B cell (primary cell): Measurements from ENCODE around the gene ZNF385A. TPM values are rescaled to one million over a fixed set of nuclear protein-coding genes. Genes with fewer than 3 reads are reported as not detected.

Source experiments
- ATAC-seq: fragments of 200-7000 bp; cut with Tn5 transposase; one replicate; pipeline ENCODE4 v1.10.0; 2021; ENCODE audit warnings: low read depth, mild to moderate bottlenecking, moderate number of reproducible peaks, moderate library complexity
- CTCF ChIA-PET: fragments of 350-600 bp; sonication (Branson Sonifier 250); formaldehyde crosslinking; loops from one replicate; lab custom pipeline; 2021; ENCODE audit warnings: antibody characterized with exemption, inconsistent platforms; lab: Charles Lee
- POLR2A ChIA-PET: fragments of 350-600 bp; sonication (Branson Sonifier 250); formaldehyde crosslinking; loops from one replicate; lab custom pipeline; 2021; ENCODE audit warnings: antibody characterized with exemption; lab: Charles Lee
- DNase-seq: peaks from one replicate; pipeline ENCODE4 v3.0.0; 2013
- H2AFZ ChIP-seq: 2 replicates; pipeline ENCODE4 v1.6.1; 2012; ENCODE audit warnings: mild to moderate bottlenecking, low read depth, low read length; ENCODE audit not compliant: insufficient read depth, poor library complexity, severe bottlenecking
- H3K27ac ChIP-seq, 2 donors: 1 replicate in 1 of 2; 2 replicates in 1 of 2; pipeline ENCODE4 v1.5.1; 2012 to 2013; ENCODE audit warnings: low read length in 2 of 2, mild to moderate bottlenecking in 2 of 2, moderate library complexity in 1 of 2
- H3K27me3 ChIP-seq, 4 experiments: fragments of 200-600 bp in 1 of 4; sonication (generic) in 1 of 4; replicated peaks in 1 of 4; 1 replicate in 2 of 4; 2 replicates in 2 of 4; pipeline versions ENCODE4 v1.6.1 to v1.7.0; 2013 to 2016; ENCODE audit warnings: low read length in 3 of 4, mild to moderate bottlenecking in 2 of 4, mixed read lengths in 1 of 4, moderate library complexity in 1 of 4; ENCODE audit not compliant: insufficient read depth in 4 of 4, control insufficient read depth in 3 of 4; ENCODE audit errors: control extremely low read depth in 1 of 4
- H3K36me3 ChIP-seq, 2 experiments: replicated peaks in 1 of 2; 1 replicate in 1 of 2; 2 replicates in 1 of 2; pipeline versions ENCODE4 v1.6.1 to v1.7.1; 2013; ENCODE audit warnings: low read length in 1 of 2; ENCODE audit not compliant: insufficient read depth in 2 of 2, control insufficient read depth in 1 of 2; ENCODE audit errors: control extremely low read depth in 1 of 2, extremely low read depth in 1 of 2
- H3K4me1 ChIP-seq, 2 donors: fragments of 200-600 bp in 1 of 2; sonication (generic) in 1 of 2; 1 replicate in 1 of 2; 2 replicates in 1 of 2; pipeline versions ENCODE4 v1.5.1 to v1.6.1; 2013 to 2017; ENCODE audit warnings: low read length in 2 of 2; ENCODE audit not compliant: control insufficient read depth in 2 of 2, insufficient read depth in 2 of 2
- H3K4me2 ChIP-seq: replicated peaks from 2 replicates; pipeline ENCODE3; 2012; ENCODE audit warnings: mild to moderate bottlenecking, low read depth, low read length; ENCODE audit not compliant: poor library complexity, severe bottlenecking
- H3K4me3 ChIP-seq, 5 experiments: fragments of 200-600 bp in 1 of 5; sonication (generic) in 1 of 5; 1 replicate in 3 of 5; 2 replicates in 2 of 5; pipeline versions ENCODE4 v1.5.1 to v1.7.0; 2011 to 2016; ENCODE audit warnings: low read length in 4 of 5, mild to moderate bottlenecking in 4 of 5, low read depth in 2 of 5, control low read depth in 1 of 5, moderate library complexity in 1 of 5; ENCODE audit not compliant: insufficient read depth in 1 of 5; ENCODE audit errors: control extremely low read depth in 1 of 5, extremely low read depth in 1 of 5
- H3K79me2 ChIP-seq: fragments of 200-600 bp; sonication (generic); one replicate; pipeline ENCODE4 v1.6.0; 2016; ENCODE audit warnings: low read length; ENCODE audit not compliant: control insufficient read depth, insufficient read depth
- H3K9ac ChIP-seq: fragments of 200-600 bp; sonication (generic); 2 replicates; pipeline ENCODE4 v1.6.1; 2017; ENCODE audit warnings: mild to moderate bottlenecking, low read length, moderate library complexity
- H3K9me3 ChIP-seq, 3 donors: one replicate each; pipeline versions ENCODE4 v1.6.1 to v1.7.1; 2013; ENCODE audit warnings: low read length in 2 of 3; ENCODE audit not compliant: control insufficient read depth in 2 of 3, insufficient read depth in 1 of 3; ENCODE audit errors: control extremely low read depth in 1 of 3
- H4K20me1 ChIP-seq: 2 replicates; pipeline ENCODE4 v1.6.0; 2012; ENCODE audit warnings: mild to moderate bottlenecking, low read length; ENCODE audit not compliant: insufficient read depth, control insufficient read depth, poor library complexity, severe bottlenecking
- H3K27ac Mint-ChIP-seq: one replicate; pipeline ENCODE4 v1.8.0; 2021; ENCODE audit warnings: mixed read lengths
- H3K27me3 Mint-ChIP-seq: one replicate; pipeline ENCODE4 v1.8.0; 2021; ENCODE audit warnings: mixed read lengths
- H3K4me1 Mint-ChIP-seq: one replicate; pipeline ENCODE4 v1.8.0; 2021; ENCODE audit warnings: mixed read lengths
- H3K4me3 Mint-ChIP-seq: one replicate; pipeline ENCODE4 v1.8.0; 2021; ENCODE audit warnings: mixed read lengths
- H3K9me3 Mint-ChIP-seq: one replicate; pipeline ENCODE4 v1.8.0; 2022; ENCODE audit warnings: mixed read lengths; ENCODE audit not compliant: insufficient read depth
- EZH2 ChIP-seq: IDR thresholded peaks from 2 replicates; pipeline ENCODE4 v1.6.1; 2012; ENCODE audit warnings: borderline replicate concordance, low read depth, mild to moderate bottlenecking, moderate library complexity, low read length; ENCODE audit not compliant: insufficient read depth, poor library complexity, severe bottlenecking
- WGBS: methylation state at CpG from one replicate; pipeline ENCODE4 v1.1.5; 2013; ENCODE audit warnings: missing lambda C conversion rate; ENCODE audit not compliant: insufficient coverage; 5-methylcytosine and 5-hydroxymethylcytosine counted together
- intact Hi-C: fragments of 100-400 bp; cut with micrococcal nuclease; formaldehyde crosslinking; loops from one replicate; pipeline ENCODE4 v1.10.0; 2022
- polyA plus RNA-seq: library from polyadenylated mRNA; depleted of rRNA; stranded (reverse); fragments of >200 nt; gene quantifications from 2 replicates; pipeline ENCODE4 v1.2.3, GENCODE V29; 2012
- total RNA-seq, 2 donors: library from RNA; stranded (reverse); fragments of 120-200 nt in 1 of 2; gene quantifications; 1 replicate in 1 of 2; 2 replicates in 1 of 2; pipeline versions ENCODE4 v1.2.3 to v1.2.4, GENCODE V29; 2013 to 2022
- TF ChIP-seq, protein P1 (sequence below): fragments of 200-600 bp; IDR thresholded peaks from one replicate; pipeline ENCODE4 v1.8.0; 2022; ENCODE audit warnings: antibody characterized with exemption, mild to moderate bottlenecking

Gene ZNF385A
- total and polyA plus RNA-seq, 2 donors (not counting 1 experiment from before 2014, with no cell fraction given): 4.9 to 5.1 TPM

DNA sequence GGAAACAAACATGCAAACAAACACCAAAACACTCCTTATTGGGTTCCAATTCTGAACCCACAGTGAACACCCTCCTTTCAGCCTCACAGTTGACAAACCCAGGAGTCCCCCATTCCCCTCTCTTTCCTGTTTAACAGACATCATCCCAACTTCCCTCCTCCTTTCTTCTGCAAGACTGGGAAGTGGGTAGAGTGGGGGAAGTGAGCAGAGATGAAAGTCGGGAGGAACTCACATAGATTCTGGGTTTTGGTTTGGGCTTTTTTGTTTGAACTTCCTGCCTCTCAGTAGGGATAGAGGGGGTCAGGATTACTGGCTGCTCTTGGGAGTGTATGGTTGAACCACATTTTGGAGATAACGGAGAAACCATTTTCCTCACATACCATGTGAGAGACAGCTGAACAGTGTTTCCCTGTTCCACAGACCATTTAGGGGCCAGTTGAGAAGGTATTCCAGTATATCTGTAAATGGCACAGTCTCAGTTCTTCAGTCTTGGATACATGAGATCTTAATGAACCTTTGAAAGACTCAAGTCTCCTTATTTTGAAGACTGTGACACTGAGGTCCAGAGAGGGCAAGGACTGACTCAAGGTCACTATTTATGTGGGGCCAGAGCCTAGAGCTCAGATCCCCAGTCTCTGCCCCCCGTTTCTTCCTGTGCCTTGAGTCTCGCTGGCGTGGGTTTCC is 16.4 kb downstream of the ZNF385A start:
- DNase-seq (no peak), ATAC-seq (peak; percentile 15)
- H3K27ac Mint-ChIP-seq: no peak overlapping the region
- Histone ChIP-seq H3K9ac (peak overlapping the region; percentile 39), H3K4me3 (peak overlapping the region in 2 of 5 experiments; percentile 35 to 38), H3K27ac (no peak overlapping the region), H3K9me3 (no peaks in the 10 kb centered on the region), H3K4me1 (peaks cover 10 to 25% of the 10 kb centered on the region in 2 donors), H3K27me3 (no peaks in the 10 kb centered on the region), H3K79me2 (no peaks in the 10 kb centered on the region), H2AFZ (peak overlapping the region; percentile 78), H3K4me2 (peak overlapping the region; percentile 64), H3K36me3 (peaks cover 0 to 9% of the 10 kb centered on the region in 2 experiments), H4K20me1 (no peaks in the 10 kb centered on the region)
- H3K9me3 Mint-ChIP-seq: no peaks in the 10 kb centered on the region
- no peak for TF ChIP-seq EZH2
- TF ChIP-seq, protein P1, sequence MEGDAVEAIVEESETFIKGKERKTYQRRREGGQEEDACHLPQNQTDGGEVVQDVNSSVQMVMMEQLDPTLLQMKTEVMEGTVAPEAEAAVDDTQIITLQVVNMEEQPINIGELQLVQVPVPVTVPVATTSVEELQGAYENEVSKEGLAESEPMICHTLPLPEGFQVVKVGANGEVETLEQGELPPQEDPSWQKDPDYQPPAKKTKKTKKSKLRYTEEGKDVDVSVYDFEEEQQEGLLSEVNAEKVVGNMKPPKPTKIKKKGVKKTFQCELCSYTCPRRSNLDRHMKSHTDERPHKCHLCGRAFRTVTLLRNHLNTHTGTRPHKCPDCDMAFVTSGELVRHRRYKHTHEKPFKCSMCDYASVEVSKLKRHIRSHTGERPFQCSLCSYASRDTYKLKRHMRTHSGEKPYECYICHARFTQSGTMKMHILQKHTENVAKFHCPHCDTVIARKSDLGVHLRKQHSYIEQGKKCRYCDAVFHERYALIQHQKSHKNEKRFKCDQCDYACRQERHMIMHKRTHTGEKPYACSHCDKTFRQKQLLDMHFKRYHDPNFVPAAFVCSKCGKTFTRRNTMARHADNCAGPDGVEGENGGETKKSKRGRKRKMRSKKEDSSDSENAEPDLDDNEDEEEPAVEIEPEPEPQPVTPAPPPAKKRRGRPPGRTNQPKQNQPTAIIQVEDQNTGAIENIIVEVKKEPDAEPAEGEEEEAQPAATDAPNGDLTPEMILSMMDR: no peak
- 0% methylated on average over 3 of the region's 5 CpGs for WGBS
- ChIA-PET POLR2A (interaction anchor here (0.6 to 0.9 kb wide), 5 partner anchors 9 to 314 kb away, joined by 3 to 5 read pairs (median 4); no protein-coding TSS in a partner anchor), CTCF (interaction anchor here (0.6 to 3.1 kb wide), 24 partner anchors 9 to 178 kb away, joined by 3 to 46 read pairs (median 5); partner anchors contain the start of genes COPZ1, NFE2 and ZNF385A)
- intact Hi-C loops: loop anchor here (1.0 to 10.0 kb wide), 8 partner anchors 9 to 363 kb away; partner anchors contain the start of genes COPZ1, HOXC8 and HOXC9
- H3K27me3 Mint-ChIP-seq: no peaks in the 10 kb centered on the region
- H3K4me3 Mint-ChIP-seq: peak overlapping the region; percentile 69
- H3K4me1 Mint-ChIP-seq: peaks cover 21% of the 10 kb centered on the region

DNA sequence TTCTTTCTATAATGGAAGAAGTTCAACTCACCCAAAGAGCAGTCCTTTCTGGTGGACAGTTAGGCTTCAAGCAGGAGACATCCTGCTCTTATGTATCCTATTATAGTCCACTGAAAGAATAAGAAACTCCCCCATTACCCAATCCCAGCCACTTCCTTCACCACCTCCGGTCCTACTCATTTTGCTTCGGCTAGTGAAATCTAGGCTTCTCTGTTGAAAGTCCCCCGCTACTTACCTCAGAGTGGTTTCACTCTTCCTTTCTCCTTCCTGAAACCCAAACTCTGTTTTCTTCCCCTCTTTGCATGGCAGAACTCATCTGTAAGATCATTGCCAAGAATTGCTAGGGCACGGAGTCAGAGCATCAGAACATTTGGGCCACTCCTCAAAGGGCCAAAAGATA is 20.1 kb downstream of the ZNF385A start, which contains the start of gene GPR84:
GPR84 (minus strand) TSS at position 74 of the 400 bp plus-strand sequence. CDS start 635 bp downstream, outside the sequence.
- ATAC-seq (no peak), DNase-seq (no peak)
- Histone ChIP-seq H3K79me2 (no peaks in the 10 kb centered on the region), H3K36me3 (no peaks in the 10 kb centered on the region), H2AFZ (peak within 1 kb of the TSS; percentile 45), H3K4me3 (peak within 1 kb of the TSS in 1 of 5 experiments; percentile 27), H3K9me3 (no peaks in the 10 kb centered on the region), H3K9ac (no peak within 1 kb of the TSS), H3K27ac (no peak within 1 kb of the TSS), H3K4me1 (peaks cover 16 to 26% of the 10 kb centered on the region in 2 donors), H4K20me1 (no peaks in the 10 kb centered on the region), H3K4me2 (peak within 1 kb of the TSS; percentile 7), H3K27me3 (no peaks in the 10 kb centered on the region)
- peaks cover 26% of the 10 kb centered on the region for H3K4me1 Mint-ChIP-seq
- CTCF ChIA-PET: no interaction called here
- no peaks in the 10 kb centered on the region for H3K27me3 Mint-ChIP-seq
- TF ChIP-seq, protein P1: no peak
- intact Hi-C loops: loop anchor here (10.0 kb wide), 1 partner anchor 360 kb away; the partner anchor contains the start of genes HOXC8 and HOXC9
- no peaks in the 10 kb centered on the region for H3K9me3 Mint-ChIP-seq
- WGBS: 14% methylated on average over 4 of the region's 4 CpGs
- H3K4me3 Mint-ChIP-seq: no peak within 1 kb of the TSS
- POLR2A ChIA-PET: no interaction called here
- H3K27ac Mint-ChIP-seq: no peak within 1 kb of the TSS
